Pancreas (tissue), 10 donors: ENCODE results near the gene SLIT3. TPM values are rescaled to one million over a fixed set of nuclear protein-coding genes. Genes with fewer than 3 reads are reported as not detected.

ENCODE experiments used
- ATAC-seq, 4 donors: fragments of 200-7000 bp; cut with Tn5 transposase; one replicate each; pipeline versions ENCODE4 v1.8.0 to v1.9.1; 2020; ENCODE audit warnings: mild to moderate bottlenecking in 4 of 4, moderate library complexity in 4 of 4
- DNase-seq, 6 donors: peaks; one replicate each; pipeline ENCODE4 v3.0.0-alpha.2; 2020
- FAIRE-seq: peaks from 2 replicates; lab custom pipeline; 2012; peaks lifted over from hg19 to GRCh38; lab: Jason Lieb, UNC
- H3K27ac ChIP-seq, 4 donors: fragments of 200-600 bp; sonication (generic); 1 replicate in 3 of 4; 2 replicates in 1 of 4; pipeline versions ENCODE4 v1.5.0 to v1.8.0; 2020
- H3K27me3 ChIP-seq, 4 donors: fragments of 200-600 bp; one replicate each; pipeline ENCODE4 v1.8.0; 2021
- H3K36me3 ChIP-seq, 3 donors: fragments of 200-600 bp; sonication (generic) in 1 of 3; one replicate each; pipeline versions ENCODE4 v1.5.0 to v1.8.0; 2020 to 2021
- H3K4me1 ChIP-seq, 3 donors: fragments of 200-600 bp; one replicate each; pipeline ENCODE4 v1.8.0; 2021
- H3K4me3 ChIP-seq, 4 donors: fragments of 200-600 bp; sonication (generic) in 2 of 4; one replicate each; pipeline versions ENCODE4 v1.5.0 to v1.8.0; 2020 to 2021
- H3K9me3 ChIP-seq, 4 donors: fragments of 200-600 bp; one replicate each; pipeline ENCODE4 v1.8.0; 2021
- CTCF ChIP-seq, 4 donors: fragments of 200-600 bp; sonication (generic) in 3 of 4; IDR thresholded peaks; one replicate each; pipeline versions ENCODE4 v1.5.0 to v1.8.0; 2021; ENCODE audit warnings: antibody characterized with exemption in 4 of 4
- whole genome bisulfite sequencing, 2 donors: extraction: QIAGEN DNeasy Blood & Tissue Kit; methylation state at CpG; one replicate each; pipeline ENCODE4 v1.1.7; 2013; 5-methylcytosine and 5-hydroxymethylcytosine counted together
- intact Hi-C, 3 donors: fragments of 100-400 bp; cut with DNase I; formaldehyde crosslinking; loops; one replicate each; pipeline versions ENCODE4 v1.11.1 to v1.14.2; 2022
- polyA plus RNA-seq, 2 donors: library from polyadenylated mRNA; stranded (reverse); fragments of 200-250 nt; gene quantifications; one replicate each; pipeline ENCODE4 v1.2.3, GENCODE V29; 2013
- total RNA-seq, 6 donors: library from RNA; stranded (reverse); fragmentation: NEBNext Ultra II Directional in 4 of 6; extraction: Animal tissue kit (Norgen Biotek cat#: 25700) in 4 of 6; gene quantifications; one replicate each; pipeline versions ENCODE4 v1.2.1 to v1.2.4, GENCODE V29; 2021 to 2023
- donor health status: healthy with polysubstance abuse.
- donor health status: DM: no; HTN: no; CAD: no; lungs with moderate emphysema.
- donor health status: DM: no; HTN: no; CAD: no.
- donor health status: control.
- donor health status: control.
- donor health status: Bipolar disorder and iron deficiency.
- donor health status: DM: yes; HTN: yes; CAD: no.
- donor health status: DM: no; HTN: no; CAD: no.
- donor health status: DM: no; HTN: no; CAD: no.
- donor health status: DM: yes; HTN: yes; CAD: no.

The SLIT3 gene
- total and polyA plus RNA-seq, 8 donors: 1.1 to 11.4 (median 2.1) TPM

DNA sequence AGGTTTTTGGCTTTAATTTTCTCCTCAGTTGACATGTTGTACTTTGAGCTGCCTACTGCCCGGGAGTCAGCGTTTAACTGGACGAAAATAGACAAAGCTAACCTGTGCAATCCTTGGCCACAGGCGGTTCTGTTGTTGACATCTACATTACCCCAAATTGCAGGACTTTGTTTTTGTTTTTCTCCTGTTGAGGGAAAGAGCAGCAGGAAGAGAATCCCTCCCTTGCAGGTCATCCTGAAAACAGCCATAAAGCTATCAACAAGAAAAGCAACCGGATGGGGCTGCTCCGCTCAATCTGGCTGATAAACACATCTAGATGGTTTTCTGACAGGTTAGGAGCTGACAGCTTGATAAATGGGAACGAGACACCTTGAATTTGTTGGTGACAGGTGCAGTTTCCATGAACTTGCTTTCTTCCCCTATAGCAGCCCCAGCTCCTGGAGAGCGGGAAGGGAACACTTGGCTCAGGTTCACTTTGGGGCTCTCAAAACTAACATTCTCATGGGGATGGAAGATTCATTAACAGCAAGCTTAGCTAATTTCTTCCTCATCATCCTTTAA, 331.5 kb downstream of the SLIT3 start:
- H3K4me1 ChIP-seq: no peaks in the 10 kb centered on the region
- FAIRE-seq (no peak), DNase-seq (no peak), ATAC-seq (no peak)
- intact Hi-C loops: no loop called here
- no peaks in the 10 kb centered on the region for H3K9me3 ChIP-seq
- no peak overlapping the region for H3K27ac ChIP-seq
- peaks cover 0 to 3% (median 0%) of the 10 kb centered on the region in 4 donors for H3K27me3 ChIP-seq
- H3K36me3 ChIP-seq: no peaks in the 10 kb centered on the region
- H3K4me3 ChIP-seq: no peak overlapping the region
- WGBS, 2 donors: 60 to 69% methylated on average over 8 of the region's 8 CpGs
- no peak for TF ChIP-seq CTCF (IDR thresholded peaks at IDR 0.05)

- Histone ChIP-seq H3K27ac (no peak overlapping the region), H3K4me1 (no peaks in the 10 kb centered on the region), H3K27me3 (peaks cover 0 to 3% (median 0%) of the 10 kb centered on the region in 4 donors), H3K36me3 (no peaks in the 10 kb centered on the region), H3K4me3 (no peak overlapping the region), H3K9me3 (no peaks in the 10 kb centered on the region)
- intact Hi-C loops: no loop called here
- TF ChIP-seq CTCF (IDR thresholded peaks at IDR 0.05): no peak
- DNase-seq: no peak
- 41 to 50% methylated on average over 7 of the region's 7 CpGs for WGBS, 2 donors
- no peak for FAIRE-seq
- no peak for ATAC-seq
These were observed 332.9 kb downstream of the SLIT3 start for GRCh38 chr5:168967882-168968620.

- intact Hi-C loops: no loop called here
- no peak for FAIRE-seq
- ATAC-seq: no peak
- Histone ChIP-seq H3K27ac (no peak overlapping the region), H3K4me1 (no peaks in the 10 kb centered on the region), H3K9me3 (no peaks in the 10 kb centered on the region), H3K36me3 (no peaks in the 10 kb centered on the region), H3K27me3 (no peaks in the 10 kb centered on the region), H3K4me3 (no peak overlapping the region)
- WGBS, 2 donors: 84 to 94% methylated on average over 5 of the region's 5 CpGs
- no peak for TF ChIP-seq CTCF (IDR thresholded peaks at IDR 0.05)
- DNase-seq: no peak
These were observed 335.3 kb downstream of the SLIT3 start for GRCh38 chr5:168965638-168966037.

- Histone ChIP-seq H3K36me3 (no peaks in the 10 kb centered on the region), H3K4me1 (no peaks in the 10 kb centered on the region), H3K27ac (no peak overlapping the region), H3K9me3 (no peaks in the 10 kb centered on the region), H3K4me3 (no peak overlapping the region), H3K27me3 (no peaks in the 10 kb centered on the region)
- intact Hi-C loops: no loop called here
- TF ChIP-seq CTCF (IDR thresholded peaks at IDR 0.05): no peak
- WGBS, 2 donors: 30 to 37% methylated on average over 3 of the region's 3 CpGs
- FAIRE-seq (no peak), ATAC-seq (peak; percentile 40 to 83 (median 55)), DNase-seq (no peak)
These were observed 336.8 kb downstream of the SLIT3 start for GRCh38 chr5:168964182-168964581.

DNA sequence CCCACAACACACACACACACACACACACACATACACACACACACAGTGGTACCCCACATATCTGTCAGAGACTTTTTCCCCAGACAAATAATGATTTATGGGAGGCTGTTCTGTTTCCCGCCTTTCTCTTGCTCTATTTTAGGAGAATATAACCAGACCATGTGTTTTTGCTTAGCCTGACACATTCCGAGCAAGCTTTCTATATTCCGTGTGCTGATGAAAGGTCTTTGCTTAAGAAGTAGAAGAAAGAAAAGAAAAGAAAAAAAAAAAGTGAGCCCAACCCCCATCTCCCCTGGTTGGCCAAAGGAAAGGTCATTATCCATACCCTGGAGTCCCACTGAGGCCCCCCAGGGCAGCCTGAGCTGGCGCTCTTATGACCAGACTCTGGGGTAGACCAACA, 338.6 kb downstream of the SLIT3 start:
- H3K36me3 ChIP-seq: no peaks in the 10 kb centered on the region
- FAIRE-seq (no peak), DNase-seq (no peak), ATAC-seq (no peak)
- TF ChIP-seq CTCF (IDR thresholded peaks at IDR 0.05): no peak
- intact Hi-C loops: no loop called here
- no peaks in the 10 kb centered on the region for H3K4me1 ChIP-seq
- no peak overlapping the region for H3K4me3 ChIP-seq
- H3K27me3 ChIP-seq: no peaks in the 10 kb centered on the region
- 84 to 92% methylated on average over 4 of the region's 4 CpGs for WGBS, 2 donors
- no peak overlapping the region for H3K27ac ChIP-seq
- no peaks in the 10 kb centered on the region for H3K9me3 ChIP-seq
